GM19025 (cell line): ENCODE measurements around the gene MMAB.

Source experiments
- ATAC-seq: cut with Tn5 transposase; IDR thresholded peaks from one replicate; pipeline ENCODE4 v1.9.1; 2021; ENCODE audit warnings: mild to moderate bottlenecking, low read depth, moderate library complexity; ENCODE audit not compliant: unreplicated experiment

Gene MMAB

GRCh38 chr12:109573029-109573913 is at the start of gene MMAB, which contains the start of gene MVK:
Gene MMAB, minus strand, starts transcription at chr12:109573504. Its CDS starts 24 bp downstream, at chr12:109573480.
Gene MVK, plus strand, starts transcription at chr12:109573794. Its CDS starts 1,029 bp downstream, at chr12:109574823.
- ATAC-seq: peak; percentile 97

DNA sequence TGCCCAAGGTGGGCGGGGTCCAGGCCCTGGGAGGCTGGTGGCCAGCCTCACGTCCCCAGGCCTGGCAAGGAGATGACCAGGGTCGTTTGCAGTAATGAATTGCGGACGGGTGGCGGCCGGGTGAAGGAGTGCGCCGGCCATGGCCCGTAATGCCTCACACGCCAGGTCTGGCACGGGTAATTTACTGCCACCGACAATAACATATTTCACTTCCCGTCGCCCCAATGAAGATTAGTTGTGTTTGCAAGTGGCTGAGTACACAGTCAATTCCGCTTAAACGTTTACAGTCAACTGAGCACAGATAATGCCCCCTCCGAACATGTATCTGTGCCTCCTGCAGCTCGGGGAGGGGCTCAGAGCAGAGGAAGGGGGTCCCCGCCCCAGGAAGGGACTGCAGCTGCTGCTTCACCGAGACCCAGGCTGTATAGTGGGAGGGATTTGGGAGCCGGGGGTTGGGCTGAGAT is 48.6 kb upstream of the MMAB start:
- no peak for ATAC-seq

DNA sequence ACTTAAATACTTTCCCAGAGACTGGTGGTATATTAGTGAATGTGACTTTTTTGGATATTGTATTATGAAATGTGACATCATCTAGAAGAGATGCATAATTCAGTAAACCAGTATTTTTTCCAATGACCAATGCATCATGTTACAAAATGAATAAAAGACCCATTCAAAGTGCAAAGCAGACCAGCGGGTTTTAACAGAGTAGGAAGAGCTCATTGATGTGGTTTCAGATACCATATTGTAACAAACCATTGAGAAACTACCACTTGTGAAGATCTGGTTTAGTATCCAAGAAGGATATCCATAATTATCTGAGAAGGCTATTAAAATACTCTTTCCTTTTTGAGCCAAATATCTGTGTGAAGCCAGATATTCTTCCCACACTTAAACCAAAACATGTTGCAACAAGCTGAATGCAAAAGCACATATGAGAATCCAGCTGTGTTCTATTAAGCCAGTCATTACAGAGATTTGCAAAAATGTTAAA is 47.9 kb upstream of the MMAB start:
- no peak for ATAC-seq

DNA sequence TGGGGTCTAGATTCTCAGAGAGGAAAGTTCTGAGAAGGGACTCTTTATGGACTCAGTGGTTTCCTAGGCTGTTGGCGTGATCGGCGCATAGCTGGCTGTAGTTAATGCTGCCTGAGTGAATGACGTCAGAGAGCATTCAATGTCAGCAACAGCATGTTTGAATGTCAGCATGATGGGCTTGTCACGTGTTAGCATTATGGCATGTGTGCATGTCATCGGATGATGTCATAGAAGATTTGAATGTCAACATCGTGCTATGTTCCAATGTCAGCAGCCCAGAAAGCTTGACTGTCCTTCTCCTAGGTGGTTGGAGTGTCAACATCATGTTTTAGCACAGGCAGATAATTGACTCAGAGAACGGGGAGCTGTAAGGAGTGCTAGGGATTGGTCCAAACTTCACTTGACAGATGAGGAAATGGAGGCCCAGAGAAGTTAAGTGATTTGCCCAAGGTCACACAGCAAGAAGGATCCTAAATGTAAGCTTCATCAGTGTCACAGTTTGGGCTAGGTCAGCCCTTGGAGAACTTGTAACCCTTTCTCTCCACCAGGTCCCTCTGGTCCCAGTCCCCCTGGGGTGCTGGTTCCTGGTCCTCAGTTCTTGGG is 45.8 kb upstream of the MMAB start:
- no peak for ATAC-seq

DNA sequence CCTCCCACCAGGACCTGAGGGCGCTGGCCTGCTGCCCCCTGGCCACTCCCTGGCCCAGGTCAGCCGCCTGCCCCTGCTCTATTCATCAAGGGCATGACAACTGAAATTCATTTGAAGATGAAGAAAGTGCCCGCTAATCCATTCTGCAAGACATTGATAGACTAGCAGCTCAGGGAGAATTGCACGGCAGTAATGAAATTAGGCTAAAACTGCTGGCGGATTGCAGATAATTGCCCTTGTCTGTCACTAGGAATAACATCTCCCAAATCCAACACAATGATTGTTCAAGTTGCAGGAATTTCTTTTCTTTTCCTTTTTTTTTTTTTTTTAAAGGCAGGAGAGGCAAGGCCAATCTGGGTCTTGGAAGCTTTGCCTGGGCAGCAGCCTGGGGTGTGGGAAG is 44.8 kb upstream of the MMAB start:
- ATAC-seq: no peak

DNA sequence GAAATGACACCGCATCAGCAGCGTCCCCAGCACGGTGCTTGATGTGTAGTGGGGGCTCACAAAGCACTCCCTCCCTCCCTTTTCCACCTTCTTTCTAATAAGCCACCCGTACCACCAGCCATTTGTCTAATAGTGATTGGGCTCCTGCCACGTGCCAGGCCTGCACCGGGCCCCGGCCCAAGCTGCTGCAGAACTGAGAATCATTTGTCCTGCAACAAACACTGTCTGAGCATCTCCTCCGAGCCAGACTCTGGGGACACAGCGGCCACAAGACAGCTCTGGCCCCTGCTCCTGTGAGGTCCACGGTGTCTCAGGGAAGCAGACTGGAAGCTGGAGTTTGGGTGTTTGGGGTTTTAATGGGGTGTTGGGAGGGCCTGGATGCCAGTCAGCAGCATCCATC is 44.2 kb upstream of the MMAB start:
- no peak for ATAC-seq

- ATAC-seq: no peak
Measured at GRCh38 chr12:109615556-109616229, 42.4 kb upstream of the MMAB start.

GRCh38 chr12:109613649-109614455 is 40.5 kb upstream of the MMAB start:
- ATAC-seq: no peak

- no peak for ATAC-seq
Measured at GRCh38 chr12:109612975-109613502, 39.7 kb upstream of the MMAB start.

DNA sequence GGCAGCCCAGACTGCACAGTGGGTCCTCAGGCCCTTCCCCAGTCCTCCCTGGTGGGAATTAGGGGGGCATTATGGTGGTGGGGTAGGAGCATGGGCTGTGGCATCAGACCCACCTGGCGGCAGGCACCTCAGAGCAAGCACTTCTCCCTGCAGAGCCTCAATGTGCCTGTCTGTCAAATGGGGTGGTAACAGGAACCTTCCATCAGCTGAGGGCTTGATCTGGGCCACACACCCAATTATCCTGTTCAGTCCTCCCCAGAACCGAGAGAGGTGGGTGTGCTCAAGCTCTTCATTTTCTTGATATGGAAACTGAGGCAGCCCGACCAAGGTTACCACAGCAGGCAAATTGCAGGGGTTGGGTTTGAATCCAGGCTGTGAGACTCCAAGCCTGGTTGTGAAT is 38.7 kb upstream of the MMAB start:
- no peak for ATAC-seq

GRCh38 chr12:109611223-109611622 is 37.9 kb upstream of the MMAB start:
- ATAC-seq: no peak

DNA sequence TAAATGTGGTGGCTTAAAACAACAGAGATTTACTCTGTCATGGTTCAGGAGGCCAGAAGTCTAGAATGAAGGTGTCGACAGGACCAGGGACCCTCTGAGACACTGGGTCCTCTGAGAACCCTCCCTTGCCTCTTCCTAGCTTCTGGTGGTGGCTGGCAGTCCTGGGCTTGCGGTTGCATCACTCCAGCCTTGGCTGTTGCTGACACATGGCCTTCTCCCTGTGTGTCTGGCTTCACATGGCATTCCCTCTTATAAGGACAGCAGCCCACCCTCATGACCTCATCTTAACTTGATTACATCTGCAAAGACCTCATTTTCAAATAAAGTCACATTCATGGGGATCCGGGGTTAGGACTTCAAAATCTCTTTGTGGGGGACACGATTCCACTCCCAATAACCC is 37.2 kb upstream of the MMAB start:
- ATAC-seq: no peak

DNA sequence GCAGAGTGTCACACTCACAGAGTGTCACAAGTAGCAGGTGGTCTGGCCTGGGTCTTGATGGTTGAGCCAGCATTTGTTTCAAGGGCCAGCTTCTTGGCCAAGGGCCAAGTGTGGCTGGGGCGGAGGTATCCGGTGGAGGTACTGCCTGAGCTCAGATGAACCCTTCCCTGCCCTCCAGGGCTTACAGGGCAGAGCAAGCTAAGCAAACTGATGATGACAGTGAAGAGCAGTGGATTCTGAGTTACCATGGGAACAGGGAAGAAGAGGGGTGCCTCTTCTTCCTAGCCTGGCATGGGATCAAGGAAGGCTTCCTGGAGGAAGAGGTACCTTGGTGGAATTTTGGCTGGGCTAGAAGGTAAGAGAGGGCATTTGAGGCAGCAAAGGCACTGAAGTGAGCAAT is 36.0 kb upstream of the MMAB start:
- ATAC-seq: no peak

DNA sequence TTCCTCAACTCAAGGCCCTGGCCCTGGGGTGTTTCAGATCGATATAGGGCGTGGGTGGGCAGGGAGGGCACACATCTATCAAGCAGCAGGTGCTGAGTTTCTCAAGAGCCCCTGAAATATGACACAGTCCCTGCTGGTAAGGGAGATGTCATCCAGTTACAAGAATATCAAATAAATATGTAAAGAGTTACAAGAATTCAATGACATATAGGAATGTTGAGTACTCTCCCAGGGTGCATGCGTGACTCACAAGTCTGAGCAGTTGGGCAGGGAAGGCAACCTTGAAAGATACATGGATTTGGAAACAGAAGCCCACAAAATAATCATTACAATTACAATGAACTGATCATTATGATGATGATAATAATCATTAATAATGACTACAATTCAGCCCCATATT is 35.5 kb upstream of the MMAB start:
- ATAC-seq: no peak

DNA sequence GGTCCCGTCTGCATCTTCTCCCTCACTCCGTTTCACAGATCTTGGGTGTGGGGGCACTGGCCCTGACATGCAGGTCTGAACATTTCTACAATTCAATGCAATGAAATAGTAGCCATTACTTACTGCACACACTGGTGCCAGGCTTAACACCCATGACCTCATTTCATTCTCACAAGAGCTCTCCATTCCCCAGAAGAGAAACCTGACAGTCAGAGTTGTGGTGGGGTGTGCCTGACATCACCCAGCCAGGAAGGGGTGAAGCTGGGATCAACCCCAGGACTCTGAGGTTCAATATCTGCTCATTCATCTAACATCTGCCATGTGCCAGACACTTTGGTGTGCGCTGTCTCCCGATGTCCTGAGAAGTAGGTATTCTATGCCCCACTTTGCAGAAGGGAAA is 35.0 kb upstream of the MMAB start:
- ATAC-seq: no peak

- ATAC-seq: no peak
Measured at GRCh38 chr12:109607618-109608017, 34.3 kb upstream of the MMAB start.

GRCh38 chr12:109606320-109607028 is 33.2 kb upstream of the MMAB start:
- ATAC-seq: no peak

GRCh38 chr12:109605599-109606228 is 32.4 kb upstream of the MMAB start:
- ATAC-seq: no peak

GRCh38 chr12:109605016-109605415 is 31.7 kb upstream of the MMAB start:
- no peak for ATAC-seq
